Measurements from ENCODE around the gene DDX39B. TPM values are rescaled to one million over a fixed set of nuclear protein-coding genes. Genes with fewer than 3 reads are reported as not detected.
A peak's percentile ranks its signal among the peaks of the same experiment; 100 is the strongest.

The DDX39B gene
- total RNA-seq, 1 donor from 2014 or later = 294 TPM

DNA sequence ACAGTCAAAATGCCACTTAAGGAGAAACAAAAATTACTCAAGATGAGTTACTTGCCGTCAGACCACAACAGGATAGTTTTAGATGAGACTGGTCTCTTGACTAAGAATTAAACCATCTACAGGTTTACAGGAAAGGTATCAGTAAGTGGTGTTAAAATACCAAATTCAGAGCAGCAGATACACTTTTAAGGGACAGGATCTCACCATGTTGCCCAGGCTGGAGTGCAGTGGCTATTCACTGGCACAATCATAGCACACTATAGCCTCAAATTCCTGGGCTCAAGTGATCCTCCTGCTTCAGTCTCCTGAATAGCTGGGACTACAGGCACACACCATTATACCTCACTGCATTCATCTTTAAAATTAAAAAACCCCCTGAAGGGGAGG lies 8.4 kb downstream of the DDX39B start:
- no peak overlapping the region for H3K9ac ChIP-seq (ENCODE audit: low read length)
- DNase-seq (ENCODE audit: low read depth) (no peak), FAIRE-seq (no peak)
- H3K4me3 Mint-ChIP-seq (ENCODE audit: unreplicated experiment) = no peak overlapping the region
- H3K4me1 ChIP-seq (ENCODE audit: insufficient read depth, low read length) = peaks cover 3% of the 10 kb centered on the region
- peaks cover 54% of the 10 kb centered on the region for H3K79me2 ChIP-seq (ENCODE audit: insufficient read depth, low read length)
- no peak overlapping the region for H3K4me2 ChIP-seq (ENCODE audit: low read length)
- H3K36me3 Mint-ChIP-seq (ENCODE audit: low read depth, unreplicated experiment) = peaks cover 17% of the 10 kb centered on the region
- peaks cover 8% of the 10 kb centered on the region for H3K4me1 Mint-ChIP-seq (ENCODE audit: low read depth, unreplicated experiment)
- H3K27me3 ChIP-seq (ENCODE audit: insufficient read depth, low read length) = no peaks in the 10 kb centered on the region
- no peaks in the 10 kb centered on the region for H3K9me3 Mint-ChIP-seq (ENCODE audit: unreplicated experiment)
- TF ChIP-seq EZH2 (IDR thresholded peaks at IDR 0.05; ENCODE audit: insufficient read depth, low read length) (no peak), CTCF (IDR thresholded peaks at IDR 0.05; ENCODE audit: insufficient read depth, low read depth, low read length) (no peak)
- no peak overlapping the region for H2AFZ ChIP-seq (ENCODE audit: low read depth, low read length)
- H3K27me3 Mint-ChIP-seq (ENCODE audit: low read depth, unreplicated experiment) = no peaks in the 10 kb centered on the region
- no peak overlapping the region for H3K27ac ChIP-seq (ENCODE audit: low read depth, low read length)
- no peaks in the 10 kb centered on the region for H3K9me3 ChIP-seq (ENCODE audit: insufficient read depth, low read depth, low read length)
- H3K4me3 ChIP-seq (ENCODE audit: insufficient read depth, low read depth, low read length) = no peak overlapping the region
- peaks cover 72% of the 10 kb centered on the region for H3K36me3 ChIP-seq (ENCODE audit: insufficient read depth, low read length)
- peaks cover 97% of the 10 kb centered on the region for H4K20me1 ChIP-seq (ENCODE audit: insufficient read depth, low read length)
- peak overlapping the region; percentile 55 for H3K27ac Mint-ChIP-seq (ENCODE audit: unreplicated experiment)

DNA sequence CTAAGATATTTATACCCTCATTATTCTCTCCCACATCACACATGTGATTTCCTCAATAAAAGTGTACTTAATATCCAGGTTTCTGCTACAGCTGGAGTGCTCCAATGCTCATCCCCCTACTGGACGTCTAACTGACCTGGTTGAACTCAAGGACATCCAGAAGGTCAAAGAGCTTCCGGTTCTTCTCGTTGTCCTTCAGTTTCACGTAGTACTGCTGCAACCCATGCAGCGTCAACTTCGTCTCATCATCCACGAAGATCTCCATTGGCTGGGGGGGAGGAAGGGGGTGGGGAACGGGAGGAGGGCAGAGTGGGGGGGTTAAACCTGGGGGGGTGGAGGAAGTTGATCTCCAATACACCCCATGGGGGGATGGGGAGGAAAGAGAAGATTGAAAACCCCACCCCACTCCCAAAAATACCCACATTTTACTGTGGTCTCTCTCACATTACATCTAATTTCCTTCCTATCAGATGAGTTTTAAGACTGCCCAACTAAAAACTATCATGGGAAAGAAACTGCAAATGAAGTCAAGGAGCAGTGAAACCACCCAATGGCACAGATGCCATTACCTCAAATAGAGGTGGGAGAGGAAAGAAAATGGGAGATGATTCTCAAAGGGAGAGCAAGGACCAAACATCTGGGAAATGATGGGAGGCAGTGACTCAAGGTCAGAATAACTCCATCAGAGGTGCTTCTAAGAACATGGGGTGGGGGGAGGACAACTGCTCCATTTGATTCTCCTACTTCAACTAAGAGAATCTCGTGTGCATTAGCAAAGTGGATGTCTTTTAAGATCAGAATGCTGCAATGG lies 9.0 kb downstream of the DDX39B start:
- peaks cover 66% of the 10 kb centered on the region for H3K36me3 ChIP-seq (ENCODE audit: insufficient read depth, low read length)
- no peaks in the 10 kb centered on the region for H3K4me1 ChIP-seq (ENCODE audit: insufficient read depth, low read length)
- peaks cover 48% of the 10 kb centered on the region for H3K79me2 ChIP-seq (ENCODE audit: insufficient read depth, low read length)
- no peak overlapping the region for H2AFZ ChIP-seq (ENCODE audit: low read depth, low read length)
- no peak overlapping the region for H3K9ac ChIP-seq (ENCODE audit: low read length)
- H3K4me1 Mint-ChIP-seq (ENCODE audit: low read depth, unreplicated experiment) = peaks cover 5% of the 10 kb centered on the region
- peaks cover 95% of the 10 kb centered on the region for H4K20me1 ChIP-seq (ENCODE audit: insufficient read depth, low read length)
- H3K36me3 Mint-ChIP-seq (ENCODE audit: low read depth, unreplicated experiment) = peaks cover 15% of the 10 kb centered on the region
- H3K27ac ChIP-seq (ENCODE audit: low read depth, low read length) = no peak overlapping the region
- H3K4me3 Mint-ChIP-seq (ENCODE audit: unreplicated experiment) = no peak overlapping the region
- no peak for DNase-seq (ENCODE audit: low read depth)
- no peaks in the 10 kb centered on the region for H3K9me3 Mint-ChIP-seq (ENCODE audit: unreplicated experiment)
- no peak overlapping the region for H3K4me3 ChIP-seq (ENCODE audit: insufficient read depth, low read depth, low read length)
- H3K4me2 ChIP-seq (ENCODE audit: low read length) = no peak overlapping the region
- H3K27me3 Mint-ChIP-seq (ENCODE audit: low read depth, unreplicated experiment) = no peaks in the 10 kb centered on the region
- no peak overlapping the region for H3K27ac Mint-ChIP-seq (ENCODE audit: unreplicated experiment)
- H3K9me3 ChIP-seq (ENCODE audit: insufficient read depth, low read depth, low read length) = no peaks in the 10 kb centered on the region
- no peak for FAIRE-seq
- TF ChIP-seq EZH2 (IDR thresholded peaks at IDR 0.05; ENCODE audit: insufficient read depth, low read length) (no peak), CTCF (IDR thresholded peaks at IDR 0.05; ENCODE audit: insufficient read depth, low read depth, low read length) (no peak)
- H3K27me3 ChIP-seq (ENCODE audit: insufficient read depth, low read length) = no peaks in the 10 kb centered on the region

Data from astrocyte (in vitro differentiated cells and primary cell).